WTC11 (cell line): ENCODE data around the gene PHKA1. TPM values are rescaled to one million over a fixed set of nuclear protein-coding genes. Genes with fewer than 3 reads are reported as not detected.

Experiments used
- ATAC-seq: fragments of 200-7000 bp; cut with Tn5 transposase; 2 replicates; pipeline ENCODE4 v1.10.0; 2021; ENCODE audit warnings: mild to moderate bottlenecking, moderate library complexity
- CTCF ChIA-PET: fragments of 300-600 bp; sonication (Branson Sonifier 250); formaldehyde crosslinking; loops from one replicate; lab custom pipeline; 2021; ENCODE audit warnings: antibody characterized with exemption; lab: Charles Lee
- POLR2A ChIA-PET: fragments of 350-600 bp; sonication (Branson Sonifier 250); formaldehyde crosslinking; loops from one replicate; lab custom pipeline; 2021; ENCODE audit warnings: antibody characterized with exemption; lab: Charles Lee
- DNase-seq: peaks from one replicate; pipeline ENCODE4 v3.0.0; 2021; ENCODE audit warnings: low spot score
- H3K27ac Mint-ChIP-seq: 2 replicates; pipeline ENCODE4 v1.8.0; 2021; ENCODE audit warnings: mixed read lengths
- H3K27me3 Mint-ChIP-seq: 2 replicates; pipeline ENCODE4 v1.8.0; 2021; ENCODE audit warnings: low read depth, mild to moderate bottlenecking, moderate library complexity, mixed read lengths
- H3K36me3 Mint-ChIP-seq: 2 replicates; pipeline ENCODE4 v1.8.0; 2021; ENCODE audit warnings: mixed read lengths
- H3K4me1 Mint-ChIP-seq: 2 replicates; pipeline ENCODE4 v1.8.0; 2022; ENCODE audit warnings: mixed read lengths
- H3K4me3 Mint-ChIP-seq: 2 replicates; pipeline ENCODE4 v1.8.0; 2021; ENCODE audit warnings: mild to moderate bottlenecking, moderate library complexity, mixed read lengths
- H3K9me3 Mint-ChIP-seq: 2 replicates; pipeline ENCODE4 v1.8.0; 2021; ENCODE audit warnings: mixed read lengths
- EMX1 ChIP-seq: fragments of 250-450 bp; sonication (Bioruptor Pico); IDR thresholded peaks from 2 replicates; pipeline ENCODE4 v1.8.0; 2021; ENCODE audit warnings: mild to moderate bottlenecking
- PRRX2 ChIP-seq: fragments of 250-450 bp; sonication (Bioruptor Pico); IDR thresholded peaks from 2 replicates; pipeline ENCODE4 v1.8.0; 2021; ENCODE audit warnings: mild to moderate bottlenecking
- RORB ChIP-seq: fragments of 250-450 bp; sonication (Bioruptor Pico); IDR thresholded peaks from 2 replicates; pipeline ENCODE4 v1.9.0; 2021; ENCODE audit warnings: mild to moderate bottlenecking
- TEAD1 ChIP-seq: sonication (generic); formaldehyde crosslinking; IDR thresholded peaks from 2 replicates; pipeline ENCODE4 v1.8.0; 2022; ENCODE audit warnings: mild to moderate bottlenecking, missing genetic modification reagents
- TEAD4 ChIP-seq: sonication (generic); formaldehyde crosslinking; IDR thresholded peaks from 2 replicates; pipeline ENCODE4 v1.8.0; 2022; ENCODE audit warnings: mild to moderate bottlenecking, missing genetic modification reagents
- ZBTB21 ChIP-seq: sonication (generic); formaldehyde crosslinking; IDR thresholded peaks from 2 replicates; pipeline ENCODE4 v1.8.1; 2023; ENCODE audit warnings: mild to moderate bottlenecking, missing genetic modification reagents, borderline replicate concordance
- ZNF219 ChIP-seq: sonication (generic); formaldehyde crosslinking; IDR thresholded peaks from 2 replicates; pipeline ENCODE4 v1.8.0; 2023; ENCODE audit warnings: missing genetic modification reagents, mild to moderate bottlenecking, borderline replicate concordance
- ZNF232 ChIP-seq: sonication (generic); formaldehyde crosslinking; IDR thresholded peaks from 2 replicates; pipeline ENCODE4 v1.8.0; 2022; ENCODE audit warnings: mild to moderate bottlenecking, missing genetic modification reagents
- ZNF396 ChIP-seq: fragments of 250-450 bp; sonication (Bioruptor Pico); IDR thresholded peaks from 2 replicates; pipeline ENCODE4 v1.8.0; 2021; ENCODE audit warnings: mild to moderate bottlenecking, moderate library complexity, borderline replicate concordance
- total RNA-seq: library from RNA; stranded (reverse); gene quantifications from 3 replicates; pipeline ENCODE4 v1.2.3, GENCODE V29; 2021
- TF ChIP-seq, protein P1 (sequence below): sonication (generic); formaldehyde crosslinking; IDR thresholded peaks from 2 replicates; pipeline ENCODE4 v1.8.0; 2022; ENCODE audit warnings: missing genetic modification reagents
- TF ChIP-seq, protein P2 (sequence below): sonication (generic); formaldehyde crosslinking; conservative IDR thresholded peaks from 2 replicates; pipeline ENCODE4 v1.8.1; 2023; ENCODE audit warnings: mild to moderate bottlenecking, low read depth, missing genetic modification reagents, moderate library complexity
- TF ChIP-seq, protein P3 (sequence below): fragments of 250-450 bp; sonication (Bioruptor Pico); IDR thresholded peaks from 2 replicates; pipeline ENCODE4 v1.9.0; 2021; ENCODE audit warnings: moderate library complexity, mild to moderate bottlenecking, inconsistent platforms, borderline replicate concordance
- TF ChIP-seq, protein P4 (sequence below): sonication (generic); formaldehyde crosslinking; IDR thresholded peaks from 2 replicates; pipeline ENCODE4 v1.8.1; 2023; ENCODE audit warnings: mild to moderate bottlenecking, missing genetic modification reagents
- TF ChIP-seq, protein P5 (sequence below): fragments of 250-450 bp; sonication (Bioruptor Pico); IDR thresholded peaks from 2 replicates; pipeline ENCODE4 v2.1.2; 2022; ENCODE audit warnings: mild to moderate bottlenecking, moderate library complexity
- TF ChIP-seq, protein P6 (sequence below): sonication (generic); formaldehyde crosslinking; IDR thresholded peaks from 2 replicates; pipeline ENCODE4 v1.8.1; 2023; ENCODE audit warnings: mild to moderate bottlenecking, missing genetic modification reagents
- TF ChIP-seq, protein P7 (sequence below): fragments of 250-450 bp; sonication (Bioruptor Pico); conservative IDR thresholded peaks from 2 replicates; pipeline ENCODE4 v1.9.0; 2021; ENCODE audit warnings: mild to moderate bottlenecking
- TF ChIP-seq, protein P8 (sequence below): sonication (generic); formaldehyde crosslinking; IDR thresholded peaks from 2 replicates; pipeline ENCODE4 v1.8.1; 2022; ENCODE audit warnings: mild to moderate bottlenecking, missing genetic modification reagents, moderate library complexity, borderline replicate concordance

Gene PHKA1
- total RNA-seq, 1 experiment from 2014 or later: 9.9 TPM

DNA sequence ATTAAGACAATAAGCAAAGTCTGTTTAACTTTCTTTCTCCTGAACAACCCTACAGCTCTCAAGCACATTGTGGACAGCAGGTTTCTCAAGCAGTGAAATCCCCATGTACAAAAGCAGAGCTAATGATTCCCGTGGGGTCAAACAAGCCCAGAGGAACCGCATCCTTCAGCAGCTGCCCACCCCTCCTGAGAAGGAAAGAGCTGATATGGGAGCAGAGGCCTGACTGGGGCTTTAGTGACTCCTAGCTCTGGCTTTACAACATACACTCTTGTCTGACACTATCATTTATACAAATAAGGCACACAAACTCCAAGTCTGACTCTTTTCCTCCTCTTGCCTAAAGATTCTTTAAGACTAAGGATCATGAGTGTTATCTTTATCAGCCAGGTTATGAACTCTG is 174.3 kb downstream of the PHKA1 start (continued):
- TF ChIP-seq, protein P1, sequence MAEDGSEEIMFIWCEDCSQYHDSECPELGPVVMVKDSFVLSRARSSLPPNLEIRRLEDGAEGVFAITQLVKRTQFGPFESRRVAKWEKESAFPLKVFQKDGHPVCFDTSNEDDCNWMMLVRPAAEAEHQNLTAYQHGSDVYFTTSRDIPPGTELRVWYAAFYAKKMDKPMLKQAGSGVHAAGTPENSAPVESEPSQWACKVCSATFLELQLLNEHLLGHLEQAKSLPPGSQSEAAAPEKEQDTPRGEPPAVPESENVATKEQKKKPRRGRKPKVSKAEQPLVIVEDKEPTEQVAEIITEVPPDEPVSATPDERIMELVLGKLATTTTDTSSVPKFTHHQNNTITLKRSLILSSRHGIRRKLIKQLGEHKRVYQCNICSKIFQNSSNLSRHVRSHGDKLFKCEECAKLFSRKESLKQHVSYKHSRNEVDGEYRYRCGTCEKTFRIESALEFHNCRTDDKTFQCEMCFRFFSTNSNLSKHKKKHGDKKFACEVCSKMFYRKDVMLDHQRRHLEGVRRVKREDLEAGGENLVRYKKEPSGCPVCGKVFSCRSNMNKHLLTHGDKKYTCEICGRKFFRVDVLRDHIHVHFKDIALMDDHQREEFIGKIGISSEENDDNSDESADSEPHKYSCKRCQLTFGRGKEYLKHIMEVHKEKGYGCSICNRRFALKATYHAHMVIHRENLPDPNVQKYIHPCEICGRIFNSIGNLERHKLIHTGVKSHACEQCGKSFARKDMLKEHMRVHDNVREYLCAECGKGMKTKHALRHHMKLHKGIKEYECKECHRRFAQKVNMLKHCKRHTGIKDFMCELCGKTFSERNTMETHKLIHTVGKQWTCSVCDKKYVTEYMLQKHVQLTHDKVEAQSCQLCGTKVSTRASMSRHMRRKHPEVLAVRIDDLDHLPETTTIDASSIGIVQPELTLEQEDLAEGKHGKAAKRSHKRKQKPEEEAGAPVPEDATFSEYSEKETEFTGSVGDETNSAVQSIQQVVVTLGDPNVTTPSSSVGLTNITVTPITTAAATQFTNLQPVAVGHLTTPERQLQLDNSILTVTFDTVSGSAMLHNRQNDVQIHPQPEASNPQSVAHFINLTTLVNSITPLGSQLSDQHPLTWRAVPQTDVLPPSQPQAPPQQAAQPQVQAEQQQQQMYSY (CRISPR knock-in tag): no peak
- TF ChIP-seq, protein P2, sequence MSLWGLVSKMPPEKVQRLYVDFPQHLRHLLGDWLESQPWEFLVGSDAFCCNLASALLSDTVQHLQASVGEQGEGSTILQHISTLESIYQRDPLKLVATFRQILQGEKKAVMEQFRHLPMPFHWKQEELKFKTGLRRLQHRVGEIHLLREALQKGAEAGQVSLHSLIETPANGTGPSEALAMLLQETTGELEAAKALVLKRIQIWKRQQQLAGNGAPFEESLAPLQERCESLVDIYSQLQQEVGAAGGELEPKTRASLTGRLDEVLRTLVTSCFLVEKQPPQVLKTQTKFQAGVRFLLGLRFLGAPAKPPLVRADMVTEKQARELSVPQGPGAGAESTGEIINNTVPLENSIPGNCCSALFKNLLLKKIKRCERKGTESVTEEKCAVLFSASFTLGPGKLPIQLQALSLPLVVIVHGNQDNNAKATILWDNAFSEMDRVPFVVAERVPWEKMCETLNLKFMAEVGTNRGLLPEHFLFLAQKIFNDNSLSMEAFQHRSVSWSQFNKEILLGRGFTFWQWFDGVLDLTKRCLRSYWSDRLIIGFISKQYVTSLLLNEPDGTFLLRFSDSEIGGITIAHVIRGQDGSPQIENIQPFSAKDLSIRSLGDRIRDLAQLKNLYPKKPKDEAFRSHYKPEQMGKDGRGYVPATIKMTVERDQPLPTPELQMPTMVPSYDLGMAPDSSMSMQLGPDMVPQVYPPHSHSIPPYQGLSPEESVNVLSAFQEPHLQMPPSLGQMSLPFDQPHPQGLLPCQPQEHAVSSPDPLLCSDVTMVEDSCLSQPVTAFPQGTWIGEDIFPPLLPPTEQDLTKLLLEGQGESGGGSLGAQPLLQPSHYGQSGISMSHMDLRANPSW (CRISPR knock-in tag): no peak
- TF ChIP-seq ZNF396 (CRISPR knock-in tag) (no peak), ZNF232 (CRISPR knock-in tag) (no peak), ZNF219 (CRISPR knock-in tag) (no peak), TEAD1 (CRISPR knock-in tag) (no peak), PRRX2 (no peak), RORB (no peak), EMX1 (no peak)
- TF ChIP-seq, protein P3, sequence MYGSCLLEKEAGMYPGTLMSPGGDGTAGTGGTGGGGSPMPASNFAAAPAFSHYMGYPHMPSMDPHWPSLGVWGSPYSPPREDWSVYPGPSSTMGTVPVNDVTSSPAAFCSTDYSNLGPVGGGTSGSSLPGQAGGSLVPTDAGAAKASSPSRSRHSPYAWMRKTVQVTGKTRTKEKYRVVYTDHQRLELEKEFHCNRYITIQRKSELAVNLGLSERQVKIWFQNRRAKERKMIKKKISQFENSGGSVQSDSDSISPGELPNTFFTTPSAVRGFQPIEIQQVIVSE (CRISPR knock-in tag): no peak
- TF ChIP-seq, protein P4, sequence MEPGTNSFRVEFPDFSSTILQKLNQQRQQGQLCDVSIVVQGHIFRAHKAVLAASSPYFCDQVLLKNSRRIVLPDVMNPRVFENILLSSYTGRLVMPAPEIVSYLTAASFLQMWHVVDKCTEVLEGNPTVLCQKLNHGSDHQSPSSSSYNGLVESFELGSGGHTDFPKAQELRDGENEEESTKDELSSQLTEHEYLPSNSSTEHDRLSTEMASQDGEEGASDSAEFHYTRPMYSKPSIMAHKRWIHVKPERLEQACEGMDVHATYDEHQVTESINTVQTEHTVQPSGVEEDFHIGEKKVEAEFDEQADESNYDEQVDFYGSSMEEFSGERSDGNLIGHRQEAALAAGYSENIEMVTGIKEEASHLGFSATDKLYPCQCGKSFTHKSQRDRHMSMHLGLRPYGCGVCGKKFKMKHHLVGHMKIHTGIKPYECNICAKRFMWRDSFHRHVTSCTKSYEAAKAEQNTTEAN (CRISPR knock-in tag): no peak

DNA sequence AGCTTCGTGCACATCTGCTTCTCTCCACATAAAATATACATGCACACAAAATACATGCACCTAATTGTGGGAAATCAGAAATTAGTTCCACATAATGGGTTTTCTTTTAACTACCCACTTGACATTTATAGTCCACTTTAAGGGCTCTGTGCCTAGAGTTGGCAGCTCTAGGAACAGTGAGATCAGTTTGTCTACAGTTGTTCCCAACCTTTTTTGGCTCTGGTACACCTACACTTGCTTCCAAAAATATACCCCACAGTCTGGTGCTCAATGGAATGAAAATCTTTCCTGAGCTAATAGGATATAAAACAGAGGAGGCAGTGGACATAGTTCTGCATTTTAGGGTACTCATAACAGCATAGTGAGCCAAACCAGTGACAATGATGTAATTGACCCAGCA is 177.6 kb downstream of the PHKA1 start:
- Mint-ChIP-seq H3K27ac (no peak overlapping the region), H3K9me3 (no peaks in the 10 kb centered on the region), H3K4me1 (no peaks in the 10 kb centered on the region), H3K4me3 (no peak overlapping the region), H3K36me3 (no peaks in the 10 kb centered on the region), H3K27me3 (no peaks in the 10 kb centered on the region)
- ATAC-seq (no peak), DNase-seq (no peak)
- ChIA-PET POLR2A (no interaction called here), CTCF (interaction anchor here (1.2 kb wide), 1 partner anchor 9 kb away, joined by 4 read pairs; no protein-coding TSS in a partner anchor)
- TF ChIP-seq, protein P5, sequence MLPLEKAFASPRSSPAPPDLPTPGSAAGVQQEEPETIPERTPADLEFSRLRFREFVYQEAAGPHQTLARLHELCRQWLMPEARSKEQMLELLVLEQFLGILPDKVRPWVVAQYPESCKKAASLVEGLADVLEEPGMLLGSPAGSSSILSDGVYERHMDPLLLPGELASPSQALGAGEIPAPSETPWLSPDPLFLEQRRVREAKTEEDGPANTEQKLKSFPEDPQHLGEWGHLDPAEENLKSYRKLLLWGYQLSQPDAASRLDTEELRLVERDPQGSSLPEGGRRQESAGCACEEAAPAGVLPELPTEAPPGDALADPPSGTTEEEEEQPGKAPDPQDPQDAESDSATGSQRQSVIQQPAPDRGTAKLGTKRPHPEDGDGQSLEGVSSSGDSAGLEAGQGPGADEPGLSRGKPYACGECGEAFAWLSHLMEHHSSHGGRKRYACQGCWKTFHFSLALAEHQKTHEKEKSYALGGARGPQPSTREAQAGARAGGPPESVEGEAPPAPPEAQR: no peak
- TF ChIP-seq EMX1 (no peak), ZBTB21 (CRISPR knock-in tag) (no peak), TEAD4 (CRISPR knock-in tag) (no peak)
- TF ChIP-seq, protein P6, sequence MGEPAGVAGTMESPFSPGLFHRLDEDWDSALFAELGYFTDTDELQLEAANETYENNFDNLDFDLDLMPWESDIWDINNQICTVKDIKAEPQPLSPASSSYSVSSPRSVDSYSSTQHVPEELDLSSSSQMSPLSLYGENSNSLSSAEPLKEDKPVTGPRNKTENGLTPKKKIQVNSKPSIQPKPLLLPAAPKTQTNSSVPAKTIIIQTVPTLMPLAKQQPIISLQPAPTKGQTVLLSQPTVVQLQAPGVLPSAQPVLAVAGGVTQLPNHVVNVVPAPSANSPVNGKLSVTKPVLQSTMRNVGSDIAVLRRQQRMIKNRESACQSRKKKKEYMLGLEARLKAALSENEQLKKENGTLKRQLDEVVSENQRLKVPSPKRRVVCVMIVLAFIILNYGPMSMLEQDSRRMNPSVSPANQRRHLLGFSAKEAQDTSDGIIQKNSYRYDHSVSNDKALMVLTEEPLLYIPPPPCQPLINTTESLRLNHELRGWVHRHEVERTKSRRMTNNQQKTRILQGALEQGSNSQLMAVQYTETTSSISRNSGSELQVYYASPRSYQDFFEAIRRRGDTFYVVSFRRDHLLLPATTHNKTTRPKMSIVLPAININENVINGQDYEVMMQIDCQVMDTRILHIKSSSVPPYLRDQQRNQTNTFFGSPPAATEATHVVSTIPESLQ (CRISPR knock-in tag): no peak
- TF ChIP-seq, protein P7, sequence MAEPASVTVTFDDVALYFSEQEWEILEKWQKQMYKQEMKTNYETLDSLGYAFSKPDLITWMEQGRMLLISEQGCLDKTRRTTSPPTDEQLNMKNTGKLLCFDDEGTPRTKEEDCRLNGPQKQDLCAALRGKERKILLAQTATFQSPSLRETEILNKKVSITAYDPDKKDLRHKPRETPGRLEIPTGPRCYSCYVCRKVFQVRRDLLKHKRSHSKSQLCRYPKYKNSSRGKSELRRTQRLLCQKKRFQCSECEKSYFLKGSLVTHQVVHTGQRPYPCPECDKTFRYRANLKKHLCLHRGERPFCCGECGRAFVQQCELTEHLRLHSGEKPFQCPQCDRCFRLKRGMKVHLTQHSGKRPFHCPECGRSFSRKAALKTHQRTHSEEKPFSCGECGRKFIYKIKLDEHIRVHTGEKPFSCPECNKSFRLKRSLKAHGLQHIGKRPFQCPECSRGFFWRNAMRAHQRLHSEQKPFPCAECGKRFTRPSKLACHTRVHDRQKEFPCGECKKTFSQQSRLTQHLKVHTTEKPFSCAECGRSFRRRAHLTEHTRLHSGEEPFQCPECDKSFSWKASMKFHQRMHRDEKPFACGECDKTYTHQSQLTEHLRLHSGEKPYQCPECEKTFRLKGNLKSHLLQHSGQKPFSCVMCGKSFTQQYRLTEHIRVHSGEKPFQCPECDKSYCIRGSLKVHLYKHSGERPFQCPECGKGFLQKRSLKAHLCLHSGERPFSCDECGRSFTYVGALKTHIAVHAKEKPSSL (CRISPR knock-in tag): no peak
- TF ChIP-seq, protein P4 (CRISPR knock-in tag): no peak
- TF ChIP-seq, protein P8, sequence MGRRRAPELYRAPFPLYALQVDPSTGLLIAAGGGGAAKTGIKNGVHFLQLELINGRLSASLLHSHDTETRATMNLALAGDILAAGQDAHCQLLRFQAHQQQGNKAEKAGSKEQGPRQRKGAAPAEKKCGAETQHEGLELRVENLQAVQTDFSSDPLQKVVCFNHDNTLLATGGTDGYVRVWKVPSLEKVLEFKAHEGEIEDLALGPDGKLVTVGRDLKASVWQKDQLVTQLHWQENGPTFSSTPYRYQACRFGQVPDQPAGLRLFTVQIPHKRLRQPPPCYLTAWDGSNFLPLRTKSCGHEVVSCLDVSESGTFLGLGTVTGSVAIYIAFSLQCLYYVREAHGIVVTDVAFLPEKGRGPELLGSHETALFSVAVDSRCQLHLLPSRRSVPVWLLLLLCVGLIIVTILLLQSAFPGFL (CRISPR knock-in tag): no peak
